Naive thymus-derived CD4-positive, alpha-beta T cell (primary cell): ENCODE measurements around the gene APOH. TPM values are rescaled to one million over a fixed set of nuclear protein-coding genes. Genes with fewer than 3 reads are reported as not detected.

Source experiments
- ATAC-seq: fragments of 150-1000 bp; cut with Tn5 transposase; 2 replicates; pipeline ENCODE4 v1.10.0; 2021; ENCODE audit warnings: mild to moderate bottlenecking, moderate library complexity
- CTCF ChIA-PET: fragments of 350-600 bp; sonication (Branson Sonifier 250); formaldehyde crosslinking; loops from one replicate; lab custom pipeline; 2021; ENCODE audit warnings: antibody characterized with exemption; lab: Charles Lee
- POLR2A ChIA-PET: fragments of 350-600 bp; sonication (Branson Sonifier 250); formaldehyde crosslinking; loops from one replicate; lab custom pipeline; 2021; ENCODE audit warnings: antibody characterized with exemption, inconsistent platforms; lab: Charles Lee
- DNase-seq, 9 donors: peaks; one replicate each; pipeline versions ENCODE4 v3.0.0 to v3.0.0-alpha.2; 2020 to 2022; ENCODE audit warnings: mixed read lengths in 1 of 9
- H3K27ac ChIP-seq: one replicate; pipeline ENCODE4 v1.7.0; 2013; ENCODE audit warnings: mild to moderate bottlenecking, low read depth, low read length, moderate library complexity
- H3K27me3 ChIP-seq, 2 donors: one replicate each; pipeline ENCODE4 v1.7.0; 2013; ENCODE audit warnings: low read length in 2 of 2, mild to moderate bottlenecking in 2 of 2, moderate library complexity in 2 of 2; ENCODE audit not compliant: control insufficient read depth in 2 of 2, insufficient read depth in 2 of 2
- H3K36me3 ChIP-seq, 3 experiments: 1 replicate in 2 of 3; 2 replicates in 1 of 3; pipeline ENCODE4 v1.7.0; 2013; ENCODE audit warnings: low read length in 3 of 3, mild to moderate bottlenecking in 3 of 3, moderate library complexity in 1 of 3; ENCODE audit not compliant: insufficient read depth in 3 of 3, control insufficient read depth in 2 of 3
- H3K4me1 ChIP-seq, 2 donors: one replicate each; pipeline ENCODE4 v1.7.0; 2013; ENCODE audit warnings: low read length in 2 of 2, mild to moderate bottlenecking in 2 of 2, moderate library complexity in 1 of 2; ENCODE audit not compliant: control insufficient read depth in 2 of 2, insufficient read depth in 2 of 2
- H3K4me3 ChIP-seq: 2 replicates; pipeline ENCODE4 v1.7.0; 2013; ENCODE audit warnings: mild to moderate bottlenecking, low read length
- H3K9me3 ChIP-seq, 3 experiments: 1 replicate in 2 of 3; 2 replicates in 1 of 3; pipeline ENCODE4 v1.7.0; 2013; ENCODE audit warnings: low read length in 3 of 3; ENCODE audit not compliant: control insufficient read depth in 2 of 3
- H3K27ac Mint-ChIP-seq, 9 donors: one replicate each; pipeline ENCODE4 v1.8.0; 2020 to 2022; ENCODE audit warnings: mixed read lengths in 9 of 9, mild to moderate bottlenecking in 8 of 9, moderate library complexity in 5 of 9, inconsistent platforms in 2 of 9
- H3K27me3 Mint-ChIP-seq, 5 donors: one replicate each; pipeline ENCODE4 v1.8.0; 2021 to 2022; ENCODE audit warnings: mixed read lengths in 5 of 5, mild to moderate bottlenecking in 1 of 5
- H3K36me3 Mint-ChIP-seq, 5 donors: one replicate each; pipeline ENCODE4 v1.8.0; 2020 to 2022; ENCODE audit warnings: mixed read lengths in 5 of 5, mild to moderate bottlenecking in 3 of 5, inconsistent platforms in 1 of 5
- H3K4me1 Mint-ChIP-seq, 7 donors: one replicate each; pipeline ENCODE4 v1.8.0; 2020 to 2022; ENCODE audit warnings: mixed read lengths in 7 of 7, mild to moderate bottlenecking in 3 of 7, inconsistent platforms in 1 of 7
- H3K4me3 Mint-ChIP-seq, 10 donors: one replicate each; pipeline ENCODE4 v1.8.0; 2020 to 2022; ENCODE audit warnings: mild to moderate bottlenecking in 10 of 10, mixed read lengths in 10 of 10, moderate library complexity in 6 of 10, inconsistent platforms in 2 of 10
- H3K9me3 Mint-ChIP-seq, 11 donors: one replicate each; pipeline ENCODE4 v1.8.0; 2020 to 2022; ENCODE audit warnings: mixed read lengths in 11 of 11, mild to moderate bottlenecking in 4 of 11, inconsistent platforms in 1 of 11, moderate library complexity in 1 of 11
- intact Hi-C, 2 donors: fragments of 100-400 bp; cut with micrococcal nuclease; formaldehyde crosslinking; loops; one replicate each; pipeline ENCODE4 v1.15.1; 2023
- polyA plus RNA-seq, 2 donors: library from polyadenylated mRNA; unstranded; fragments of 300-500 nt; fragmentation: Illumina TruSeq; gene quantifications; one replicate each; pipeline ENCODE4 v1.2.3, GENCODE V29; 2021
- total RNA-seq, 6 experiments: library from RNA in 5 of 6; stranded (reverse) in 5 of 6; gene quantifications; 1 replicate in 5 of 6; 2 replicates in 1 of 6; pipeline ENCODE4 v1.2.3 and lab custom pipeline; 2021 to 2026

Gene APOH
- total and polyA plus RNA-seq, 7 experiments from 2014 or later: not detected

GRCh38 chr17:66272811-66273585, 43.8 kb upstream of the APOH start:
- ATAC-seq (no peak), DNase-seq (no peak)
- peaks cover 0 to 5% (median 0%) of the 10 kb centered on the region in 5 donors for H3K36me3 Mint-ChIP-seq
- Histone ChIP-seq H3K9me3 (no peaks in the 10 kb centered on the region), H3K27me3 (no peaks in the 10 kb centered on the region), H3K4me3 (no peak overlapping the region), H3K4me1 (no peaks in the 10 kb centered on the region), H3K36me3 (no peaks in the 10 kb centered on the region), H3K27ac (no peak overlapping the region)
- intact Hi-C loops: no loop called here
- peaks cover 0 to 15% (median 0%) of the 10 kb centered on the region in 5 donors for H3K27me3 Mint-ChIP-seq
- no peak overlapping the region for H3K27ac Mint-ChIP-seq
- H3K4me3 Mint-ChIP-seq: no peak overlapping the region
- ChIA-PET POLR2A (interaction anchor here (1.1 to 1.4 kb wide), 2 partner anchors 125 to 128 kb away, joined by 3 to 5 read pairs; no protein-coding TSS in a partner anchor), CTCF (interaction anchor here (0.8 kb wide), 1 partner anchor 7 kb away, joined by 4 read pairs; no protein-coding TSS in a partner anchor)
- H3K9me3 Mint-ChIP-seq: peaks cover 0 to 6% (median 0%) of the 10 kb centered on the region in 11 donors
- H3K4me1 Mint-ChIP-seq: peaks cover 0 to 8% (median 0%) of the 10 kb centered on the region in 7 donors

- Histone ChIP-seq H3K4me3 (no peak overlapping the region), H3K27me3 (no peaks in the 10 kb centered on the region), H3K4me1 (no peaks in the 10 kb centered on the region), H3K36me3 (no peaks in the 10 kb centered on the region), H3K27ac (no peak overlapping the region), H3K9me3 (no peaks in the 10 kb centered on the region)
- intact Hi-C loops: no loop called here
- DNase-seq (no peak), ATAC-seq (no peak)
- Mint-ChIP-seq H3K27me3 (peaks cover 0 to 14% (median 0%) of the 10 kb centered on the region in 5 donors), H3K4me3 (no peak overlapping the region), H3K4me1 (peaks cover 0 to 8% (median 0%) of the 10 kb centered on the region in 7 donors), H3K27ac (no peak overlapping the region), H3K36me3 (peaks cover 0 to 5% (median 0%) of the 10 kb centered on the region in 5 donors), H3K9me3 (peaks cover 0 to 6% (median 0%) of the 10 kb centered on the region in 11 donors)
- ChIA-PET CTCF (no interaction called here), POLR2A (interaction anchor here (0.9 kb wide), 1 partner anchor 59 kb away, joined by 3 read pairs; no protein-coding TSS in a partner anchor)
These were observed 42.3 kb upstream of the APOH start for GRCh38 chr17:66271512-66271911.

DNA sequence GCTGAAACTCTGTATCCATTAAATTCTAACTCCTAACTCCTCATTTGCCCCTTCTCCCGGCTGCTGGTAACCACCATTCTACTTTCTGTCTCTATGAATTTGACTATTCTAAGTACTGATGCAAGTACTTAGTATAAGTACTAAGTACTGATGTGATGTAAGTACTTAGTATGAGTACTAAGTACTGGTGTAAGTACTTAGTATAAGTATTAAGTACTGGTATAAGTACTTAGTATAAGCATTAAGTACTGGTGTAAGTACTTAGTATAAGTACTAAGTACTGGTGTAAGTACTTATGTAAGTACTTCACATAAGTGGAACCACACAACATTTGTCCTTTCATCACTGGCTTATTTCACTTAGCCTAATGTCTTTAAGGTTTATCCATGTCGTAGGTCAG, 40.9 kb upstream of the APOH start:
- H3K4me1 Mint-ChIP-seq: peaks cover 0 to 5% (median 0%) of the 10 kb centered on the region in 7 donors
- peaks cover 0 to 6% (median 0%) of the 10 kb centered on the region in 11 donors for H3K9me3 Mint-ChIP-seq
- Histone ChIP-seq H3K27ac (no peak overlapping the region), H3K27me3 (no peaks in the 10 kb centered on the region), H3K4me3 (no peak overlapping the region), H3K36me3 (no peaks in the 10 kb centered on the region), H3K9me3 (no peaks in the 10 kb centered on the region), H3K4me1 (no peaks in the 10 kb centered on the region)
- peaks cover 0 to 5% (median 0%) of the 10 kb centered on the region in 5 donors for H3K36me3 Mint-ChIP-seq
- H3K27ac Mint-ChIP-seq: peak overlapping the region in 1 of 9 donors; percentile 14
- intact Hi-C loops: no loop called here
- POLR2A ChIA-PET: interaction anchor here (0.7 kb wide), 1 partner anchor 11 kb away, joined by 3 read pairs; no protein-coding TSS in a partner anchor
- no peak for DNase-seq
- CTCF ChIA-PET: interaction anchor here (0.7 kb wide), 1 partner anchor 11 kb away, joined by 5 read pairs; no protein-coding TSS in a partner anchor
- peaks cover 0 to 13% (median 0%) of the 10 kb centered on the region in 5 donors for H3K27me3 Mint-ChIP-seq
- H3K4me3 Mint-ChIP-seq: no peak overlapping the region
- ATAC-seq: no peak

- Histone ChIP-seq H3K9me3 (no peaks in the 10 kb centered on the region), H3K27me3 (no peaks in the 10 kb centered on the region), H3K4me1 (no peaks in the 10 kb centered on the region), H3K4me3 (no peak overlapping the region), H3K27ac (no peak overlapping the region), H3K36me3 (no peaks in the 10 kb centered on the region)
- Mint-ChIP-seq H3K27ac (no peak overlapping the region), H3K4me1 (peaks cover 0 to 7% (median 0%) of the 10 kb centered on the region in 7 donors), H3K36me3 (peaks cover 0 to 5% (median 0%) of the 10 kb centered on the region in 5 donors), H3K4me3 (no peak overlapping the region), H3K27me3 (peaks cover 0 to 19% (median 0%) of the 10 kb centered on the region in 5 donors), H3K9me3 (peaks cover 0 to 10% (median 4%) of the 10 kb centered on the region in 11 donors)
- intact Hi-C loops: no loop called here
- ChIA-PET CTCF (interaction anchor here (1.1 kb wide), 1 partner anchor 10 kb away, joined by 5 read pairs; no protein-coding TSS in a partner anchor), POLR2A (no interaction called here)
- ATAC-seq (no peak), DNase-seq (no peak)
These were observed 39.2 kb upstream of the APOH start for GRCh38 chr17:66268247-66268927.

- H3K27ac ChIP-seq: no peak overlapping the region
- CTCF ChIA-PET: interaction anchor here (1.0 kb wide), 1 partner anchor 25 kb away, joined by 3 read pairs; no protein-coding TSS in a partner anchor
- Mint-ChIP-seq H3K4me1 (peaks cover 0 to 13% (median 7%) of the 10 kb centered on the region in 7 donors), H3K4me3 (no peak overlapping the region), H3K9me3 (peaks cover 0 to 9% (median 4%) of the 10 kb centered on the region in 11 donors), H3K27ac (no peak overlapping the region), H3K36me3 (peaks cover 0 to 4% (median 0%) of the 10 kb centered on the region in 5 donors), H3K27me3 (peaks cover 0 to 23% (median 0%) of the 10 kb centered on the region in 5 donors)
- intact Hi-C loops: no loop called here
- POLR2A ChIA-PET: interaction anchor here (0.9 kb wide), 1 partner anchor 366 kb away, joined by 3 read pairs; no protein-coding TSS in a partner anchor
- no peak overlapping the region for H3K4me3 ChIP-seq
- no peaks in the 10 kb centered on the region for H3K9me3 ChIP-seq
- ATAC-seq (no peak), DNase-seq (no peak)
- no peaks in the 10 kb centered on the region for H3K36me3 ChIP-seq
- no peaks in the 10 kb centered on the region for H3K4me1 ChIP-seq
- no peaks in the 10 kb centered on the region for H3K27me3 ChIP-seq
These were observed 35.5 kb upstream of the APOH start for GRCh38 chr17:66264696-66265095.

DNA sequence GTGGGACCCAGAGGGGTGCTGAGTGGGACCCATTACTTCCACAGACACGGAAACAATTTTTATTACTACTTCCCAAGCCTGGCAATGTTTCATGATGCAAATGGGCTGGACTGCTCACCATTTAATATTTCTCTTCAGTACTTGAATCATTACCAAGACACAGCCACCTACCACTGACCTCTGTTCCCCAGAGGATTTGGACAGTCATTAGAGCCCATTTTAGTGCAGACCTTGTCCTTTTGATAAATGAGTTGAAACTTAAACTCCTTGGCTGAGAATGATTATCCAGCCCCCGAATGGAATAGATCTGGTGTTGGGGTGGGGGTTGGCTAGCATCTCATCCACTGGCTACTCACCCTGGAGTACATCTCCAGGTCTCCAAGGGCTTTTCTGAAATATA, 33.6 kb upstream of the APOH start:
- peaks cover 0 to 13% (median 7%) of the 10 kb centered on the region in 7 donors for H3K4me1 Mint-ChIP-seq
- peaks cover 0 to 20% (median 0%) of the 10 kb centered on the region in 5 donors for H3K27me3 Mint-ChIP-seq
- ChIA-PET POLR2A (no interaction called here), CTCF (no interaction called here)
- Histone ChIP-seq H3K36me3 (no peaks in the 10 kb centered on the region), H3K9me3 (no peaks in the 10 kb centered on the region), H3K27ac (no peak overlapping the region), H3K4me3 (no peak overlapping the region), H3K4me1 (no peaks in the 10 kb centered on the region), H3K27me3 (no peaks in the 10 kb centered on the region)
- no peak for ATAC-seq
- peaks cover 0 to 9% (median 4%) of the 10 kb centered on the region in 11 donors for H3K9me3 Mint-ChIP-seq
- no peak overlapping the region for H3K4me3 Mint-ChIP-seq
- no peak overlapping the region for H3K27ac Mint-ChIP-seq
- intact Hi-C loops: no loop called here
- no peak for DNase-seq
- H3K36me3 Mint-ChIP-seq: peaks cover 0 to 4% (median 0%) of the 10 kb centered on the region in 5 donors
